ENCODE data around the gene IL36G. TPM values are rescaled to one million over a fixed set of nuclear protein-coding genes. Genes with fewer than 3 reads are reported as not detected.

The IL36G gene
- total RNA-seq, 1 donor from 2014 or later, result not detected

DNA sequence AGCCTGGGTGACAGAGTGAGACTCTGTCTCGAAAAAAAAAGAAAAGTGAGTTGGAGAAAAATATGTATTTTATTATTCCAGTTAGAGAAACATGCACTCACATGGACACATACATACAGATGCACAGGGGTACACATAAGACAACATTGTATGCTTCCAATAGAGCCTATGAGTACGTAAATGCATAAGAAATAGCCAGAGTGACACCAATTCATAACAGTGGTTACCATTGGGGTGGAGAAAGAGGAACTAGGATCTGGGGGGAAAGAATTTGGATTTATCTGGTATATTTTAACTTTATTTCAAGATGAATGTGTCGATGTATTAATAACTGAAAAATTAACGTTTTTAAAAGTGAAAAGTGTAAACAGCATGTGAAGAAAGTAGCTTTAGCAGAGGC lies 43.5 kb downstream of the IL36G start:
- no peak for DNase-seq

DNA sequence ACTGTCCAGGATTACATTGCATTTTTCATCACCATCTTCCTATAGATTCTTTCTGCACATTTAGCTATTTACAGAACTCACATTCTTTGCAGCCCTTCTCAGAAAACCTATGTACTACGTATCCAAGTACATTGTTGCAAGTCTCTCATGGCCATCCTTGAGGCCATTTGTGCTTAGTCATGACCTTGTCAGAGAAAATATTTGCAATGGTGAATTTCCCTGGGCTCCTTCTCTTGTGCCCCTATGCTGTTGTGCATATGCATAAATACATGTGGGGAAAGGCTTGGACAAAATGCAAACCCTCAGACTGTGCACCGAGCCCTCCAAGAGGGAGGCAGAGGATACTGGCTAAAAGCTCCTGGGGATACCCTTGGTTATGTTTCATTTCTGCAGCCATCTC lies 47.0 kb downstream of the IL36G start:
- DNase-seq, result no peak

DNA sequence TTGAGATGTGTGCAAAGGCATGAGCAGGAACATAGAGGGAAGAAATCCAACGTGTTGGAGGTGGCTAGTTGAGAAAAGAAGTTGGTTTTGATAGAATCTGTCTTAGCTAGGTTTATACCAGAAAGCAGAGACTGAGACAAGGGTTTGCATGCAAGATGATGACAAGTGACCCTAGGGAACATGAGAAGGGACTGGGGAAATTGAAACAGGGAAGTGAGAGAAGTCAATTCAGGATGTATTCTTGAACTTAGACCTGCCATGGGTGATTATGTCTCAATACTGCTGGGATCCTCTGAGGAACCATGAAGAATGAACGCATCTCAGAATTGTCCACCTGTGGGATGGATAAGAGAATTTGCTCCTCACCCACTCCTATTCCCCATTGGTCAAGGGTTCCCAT lies 47.9 kb downstream of the IL36G start:
- DNase-seq, result no peak

DNA sequence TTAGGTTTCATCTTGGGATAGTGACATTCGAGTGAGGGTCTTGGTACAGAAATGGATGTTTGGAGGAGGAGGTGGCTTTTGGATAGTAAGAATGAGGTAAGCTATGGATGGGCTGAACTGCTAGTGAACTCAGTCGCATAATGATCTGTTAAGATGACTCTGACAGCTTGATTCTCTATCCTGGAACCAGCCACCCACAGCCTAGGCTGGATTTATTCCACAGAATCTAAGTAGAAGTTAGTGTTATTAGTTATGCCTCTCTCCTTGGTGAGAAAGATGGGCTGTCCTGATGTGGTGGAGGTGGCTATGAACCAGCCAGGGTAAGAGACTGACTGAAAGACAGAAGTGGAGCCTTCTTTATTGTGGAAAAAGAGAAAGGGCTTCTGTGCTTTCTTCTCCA lies 49.9 kb downstream of the IL36G start:
- no peak for DNase-seq

DNA sequence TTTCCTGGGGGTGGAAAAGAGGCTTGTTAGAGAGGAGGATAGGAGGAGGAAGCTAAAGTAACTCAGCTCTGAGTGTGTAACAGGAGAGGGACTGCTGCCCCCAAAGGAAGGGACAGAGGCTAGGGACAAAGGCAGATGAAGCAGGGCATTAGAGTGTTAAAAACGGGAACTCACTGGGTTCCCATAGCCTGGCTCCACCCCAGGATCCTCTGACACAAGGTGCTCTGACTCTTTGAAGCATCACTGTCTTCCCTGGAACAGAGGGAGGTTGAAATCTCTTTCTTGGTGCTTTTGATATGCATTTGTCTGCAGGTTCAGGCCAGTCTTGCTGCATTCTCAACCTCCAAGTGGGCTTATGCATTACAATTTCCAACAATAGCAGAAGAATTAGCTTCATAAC lies 50.3 kb downstream of the IL36G start:
- no peak for DNase-seq

DNA sequence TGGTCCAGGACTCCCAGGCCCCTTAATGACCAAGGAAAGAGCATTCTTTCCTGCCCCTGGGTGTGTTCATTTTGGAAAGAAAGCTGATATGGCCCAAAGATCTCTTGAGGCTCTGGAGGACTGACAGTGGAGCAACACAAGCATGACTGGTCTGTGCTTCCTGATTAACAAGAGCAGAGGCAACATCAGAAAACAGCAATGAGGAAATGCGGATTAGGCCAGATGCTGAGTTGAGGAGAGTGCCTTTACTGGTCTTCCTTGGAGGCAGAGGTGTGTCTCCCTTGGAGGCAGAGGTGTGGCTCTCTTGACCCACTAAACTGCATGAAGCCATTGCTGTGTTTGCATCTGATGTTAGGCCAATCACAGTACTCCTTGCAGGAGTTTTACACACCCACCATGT lies 54.9 kb downstream of the IL36G start:
- DNase-seq, result no peak

DNA sequence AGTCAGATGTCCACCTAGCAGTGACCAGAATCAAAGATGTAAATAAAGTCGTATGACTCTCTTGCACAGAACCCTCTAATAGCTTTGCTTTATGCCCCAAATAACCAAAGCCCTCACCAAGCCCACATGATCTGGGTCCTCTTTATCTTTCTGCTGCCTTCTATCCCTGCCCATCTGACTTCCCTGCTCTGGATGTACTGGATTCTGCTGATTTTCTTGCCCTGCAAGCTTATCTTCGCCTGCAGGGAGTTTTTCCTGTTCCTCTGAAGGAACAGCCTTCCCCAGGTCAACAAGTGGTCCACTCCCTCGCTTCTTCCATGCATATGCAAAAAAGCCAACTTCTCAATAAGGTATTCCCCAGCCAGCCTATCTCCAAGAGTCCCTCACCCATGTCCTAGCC lies 56.2 kb downstream of the IL36G start:
- DNase-seq, result no peak

Small RNA genes within 50 kb of the gene (small RNA-seq; reads per million reads assigned to genes)
- gene HMGN2P23 (ENCODE audit: low replicate concordance), result not detected

Other genes with a start within 250 kb of the IL36G start
- 35.3 TPM for gene CKAP2L, start 213.4 kb upstream of the IL36G start, total RNA-seq
- not detected for gene IL1A, start 193.5 kb upstream of the IL36G start, total RNA-seq
- 0.21 TPM for gene IL1B, start 141.2 kb upstream of the IL36G start, total RNA-seq
- gene IL37, start 66.8 kb upstream of the IL36G start, total RNA-seq, result not detected
- 0.72 TPM for gene IL36A, start 27.5 kb downstream of the IL36G start, total RNA-seq
- not detected for gene IL36B, start 74.9 kb downstream of the IL36G start, total RNA-seq
- 5.6 TPM for gene IL36RN, start 81.2 kb downstream of the IL36G start, total RNA-seq
- not detected for gene IL1F10, start 90.0 kb downstream of the IL36G start, total RNA-seq
- 44.7 TPM for gene IL1RN, start 149.6 kb downstream of the IL36G start, total RNA-seq
- 16.4 TPM for gene PSD4, start 196.0 kb downstream of the IL36G start, total RNA-seq